ENCODE results near the gene ETHE1. TPM values are rescaled to one million over a fixed set of nuclear protein-coding genes. Genes with fewer than 3 reads are reported as not detected.
"Not testable (repeated sequence)": the region's sequence is repeated elsewhere in the genome, so short reads cannot be mapped to it uniquely, and the experiment has no call there.

Gene ETHE1
- total RNA-seq, 1 donor from 2014 or later: 16.2 TPM

DNA sequence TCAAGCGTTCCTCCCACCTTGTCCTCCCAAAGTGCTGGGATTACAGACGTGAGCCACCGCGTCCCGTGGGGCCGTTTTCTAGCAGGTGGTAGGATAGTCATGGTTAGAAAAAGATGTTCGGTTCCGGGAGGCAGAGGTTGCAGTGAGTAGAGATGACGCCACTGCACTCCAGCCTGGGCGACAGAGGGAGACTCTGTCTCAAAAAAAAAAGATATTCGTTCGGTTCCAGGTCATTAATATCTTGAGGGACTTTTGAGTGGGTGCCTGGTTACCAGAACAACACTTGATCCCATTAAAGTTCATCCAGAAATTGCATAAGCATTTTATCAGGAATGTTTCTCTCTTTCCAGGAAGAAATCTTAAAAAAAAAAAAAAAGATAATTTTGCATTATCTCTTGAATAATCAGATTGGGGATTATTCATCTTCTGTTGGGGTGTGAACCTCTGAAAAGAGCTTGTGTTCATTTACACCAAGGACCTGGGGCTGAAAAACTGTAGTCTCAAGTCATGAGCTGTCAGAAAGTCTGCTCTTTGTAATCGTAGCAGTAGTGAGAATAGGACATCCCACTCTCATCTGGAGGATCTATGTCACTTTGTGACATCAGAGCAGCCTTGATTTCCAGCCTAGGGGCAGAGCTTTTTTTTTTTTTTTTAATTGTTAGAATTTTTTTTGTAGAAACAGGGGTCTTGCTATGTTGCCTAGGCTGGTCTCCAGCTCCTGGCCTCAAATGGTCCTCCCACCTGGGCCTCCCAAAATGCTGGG lies 1.0 kb upstream of the ETHE1 start:
- DNase-seq: peak; percentile 50
- intact Hi-C loops (cut with micrococcal nuclease): no loop called here
- peak; percentile 5 for ATAC-seq

DNA sequence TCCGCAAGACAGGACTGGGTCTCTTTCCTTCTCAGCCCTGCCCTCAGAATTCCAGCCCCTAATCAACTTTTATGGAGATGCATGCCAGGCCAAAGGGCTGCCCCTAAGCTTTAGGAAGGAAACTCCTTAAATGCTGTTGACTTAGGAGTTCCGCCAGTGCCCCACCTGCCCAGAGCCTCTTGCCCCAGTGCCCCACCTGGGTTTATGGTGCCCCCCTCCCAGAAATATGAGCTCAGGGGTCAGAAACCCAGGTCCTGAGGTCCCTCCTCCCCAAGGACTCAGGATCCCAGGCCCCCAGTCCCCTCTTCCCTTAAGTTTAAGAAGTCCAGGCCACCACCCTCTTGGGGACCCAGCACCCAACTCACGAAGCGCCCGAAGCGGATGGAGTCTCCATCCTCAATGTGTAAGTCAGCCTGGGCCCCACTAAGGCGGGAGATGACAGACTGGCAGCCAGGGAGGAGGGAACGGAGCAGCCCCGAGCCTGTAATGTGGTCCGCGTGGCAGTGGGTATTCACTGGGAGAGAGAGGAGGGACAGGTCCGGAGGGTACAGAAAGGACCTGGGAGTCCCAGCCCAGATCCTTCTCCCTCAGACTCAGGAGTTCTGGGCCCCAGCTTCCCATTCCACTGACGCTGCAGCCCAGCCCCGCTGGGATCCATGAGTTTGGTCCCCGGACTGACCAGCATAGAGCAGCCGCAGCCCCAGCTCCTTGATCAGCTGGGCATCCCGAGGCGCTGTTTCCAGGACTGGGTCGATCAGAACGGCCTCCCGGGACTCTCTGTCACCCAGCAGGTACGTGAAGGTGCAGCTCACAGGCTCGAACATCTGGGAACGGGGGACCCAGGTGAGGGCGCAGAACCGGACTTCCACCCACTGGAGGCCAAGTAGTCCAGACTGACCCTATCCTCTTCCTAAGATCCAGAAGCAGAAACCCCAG lies 897 bp downstream of the ETHE1 start:
- ATAC-seq (peak; percentile 33), DNase-seq (peak; percentile 39)
- intact Hi-C loops (cut with micrococcal nuclease): no loop called here

DNA sequence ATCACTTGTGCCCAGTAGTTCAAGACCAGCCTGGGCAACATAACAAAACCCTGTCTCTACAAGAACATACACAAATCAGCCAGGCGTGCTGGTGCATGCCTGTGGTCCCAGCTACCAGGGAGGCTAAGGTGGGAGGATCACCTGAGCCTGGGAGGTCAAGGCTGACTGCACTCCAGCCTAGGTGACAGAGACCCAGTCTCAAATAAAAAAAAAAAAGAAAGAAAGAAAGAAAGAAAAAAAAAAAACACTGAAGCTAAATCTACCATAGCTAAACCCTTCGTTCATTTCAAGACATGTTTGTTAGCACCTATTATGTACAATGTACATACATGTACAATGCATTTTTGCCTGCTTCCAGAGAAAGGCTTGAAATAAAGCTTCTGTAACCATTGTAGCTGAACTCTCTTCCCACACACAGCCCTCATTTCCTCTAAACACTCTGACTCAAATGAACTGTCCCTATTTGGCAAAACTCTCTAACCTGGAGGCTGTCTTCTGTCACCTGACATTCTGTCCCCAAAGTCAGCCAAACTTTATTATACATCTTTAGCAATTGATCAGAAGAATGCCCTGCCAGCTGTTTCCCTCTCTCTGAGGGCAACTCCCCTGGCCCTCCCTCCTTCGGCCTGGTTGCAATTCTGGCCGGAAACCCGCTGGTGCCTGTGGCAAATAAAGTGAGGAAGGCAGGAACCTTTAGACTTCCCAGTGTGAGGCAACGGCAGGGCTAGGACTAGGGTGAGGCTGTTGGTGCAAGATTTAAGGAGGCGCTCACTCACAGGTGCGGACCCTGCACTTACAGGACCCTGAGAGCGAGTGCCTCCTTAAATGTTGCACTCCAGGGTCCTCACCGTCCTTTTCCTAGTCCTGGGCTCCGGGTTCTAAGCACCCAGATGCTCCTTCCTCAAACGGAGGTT lies 1.8 kb downstream of the ETHE1 start:
- intact Hi-C loops (cut with micrococcal nuclease): no loop called here
- ATAC-seq: peak; percentile 54
- DNase-seq: peak; percentile 60

DNA sequence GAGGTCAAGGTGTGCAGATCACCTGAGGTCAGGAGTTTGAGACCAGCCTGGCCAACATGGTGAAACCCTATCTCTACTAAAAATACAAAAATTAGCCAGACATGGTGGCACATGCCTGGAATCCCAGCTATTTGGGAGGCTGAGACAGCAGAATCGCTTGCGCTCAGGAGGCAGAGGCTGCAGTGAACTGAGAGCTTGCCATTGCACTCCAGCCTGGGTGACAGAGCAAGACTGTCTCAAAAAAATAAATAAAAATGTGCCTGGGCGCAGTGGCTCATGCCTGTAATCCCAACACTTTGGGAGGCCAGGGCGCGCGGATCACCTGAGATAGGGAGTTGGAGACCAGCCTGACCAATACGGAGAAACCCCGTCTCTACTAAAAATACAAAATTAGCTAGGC lies 3.3 kb downstream of the ETHE1 start:
- intact Hi-C loops (cut with micrococcal nuclease); ATAC-seq; DNase-seq: not testable (repeated sequence)

DNA sequence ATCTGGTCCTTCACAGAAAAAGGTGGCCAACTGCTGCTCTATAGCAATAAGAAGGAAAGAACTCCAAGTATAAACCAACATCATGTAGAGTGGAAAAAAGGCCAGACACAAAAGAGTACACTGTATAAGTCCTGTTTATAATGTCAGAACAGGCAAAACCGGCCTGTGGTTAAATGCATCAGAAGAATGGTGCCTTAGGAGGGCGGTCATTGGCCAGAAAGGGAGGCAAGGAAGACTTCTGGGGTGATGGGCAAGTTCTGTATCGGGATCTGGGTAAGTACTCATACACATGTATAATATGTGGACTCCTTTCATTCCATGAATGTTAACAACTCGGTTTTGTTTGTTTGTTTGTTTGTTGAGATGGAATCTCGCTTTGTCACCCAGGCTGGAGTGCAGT lies 4.1 kb downstream of the ETHE1 start:
- intact Hi-C loops (cut with micrococcal nuclease): no loop called here
- ATAC-seq (no peak), DNase-seq (no peak)

DNA sequence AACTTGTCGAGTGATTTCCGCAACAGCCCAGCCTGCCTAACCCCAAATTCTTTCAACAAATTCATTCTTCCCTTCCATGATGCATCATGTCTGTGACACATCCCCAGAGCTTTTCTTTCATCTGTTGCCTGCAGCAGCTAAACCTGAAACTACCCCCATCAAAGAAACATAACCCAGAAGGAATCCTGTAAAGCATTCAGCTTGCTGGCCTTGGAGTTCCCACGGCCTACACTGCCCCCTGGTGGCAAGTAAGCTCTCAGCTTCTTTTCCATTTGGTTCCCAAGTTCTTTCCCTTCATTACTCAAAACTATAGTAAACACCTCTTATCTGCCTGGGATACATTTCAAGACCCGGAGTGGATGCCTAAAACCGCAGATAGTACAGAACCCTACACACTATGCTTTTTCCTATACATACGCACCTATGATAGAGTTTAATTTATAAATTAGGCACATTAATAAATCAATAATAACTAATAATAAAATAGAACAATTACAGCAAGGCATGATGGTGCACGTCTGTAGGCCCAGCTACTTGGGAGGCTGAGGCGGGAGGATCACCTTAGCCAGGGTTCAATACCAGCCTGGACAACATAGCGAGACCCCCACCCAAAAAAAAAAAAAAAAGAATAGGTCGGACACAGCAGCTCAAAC lies 7.4 kb downstream of the ETHE1 start:
- peak; percentile 75 for ATAC-seq
- peak; percentile 81 for DNase-seq

DNA sequence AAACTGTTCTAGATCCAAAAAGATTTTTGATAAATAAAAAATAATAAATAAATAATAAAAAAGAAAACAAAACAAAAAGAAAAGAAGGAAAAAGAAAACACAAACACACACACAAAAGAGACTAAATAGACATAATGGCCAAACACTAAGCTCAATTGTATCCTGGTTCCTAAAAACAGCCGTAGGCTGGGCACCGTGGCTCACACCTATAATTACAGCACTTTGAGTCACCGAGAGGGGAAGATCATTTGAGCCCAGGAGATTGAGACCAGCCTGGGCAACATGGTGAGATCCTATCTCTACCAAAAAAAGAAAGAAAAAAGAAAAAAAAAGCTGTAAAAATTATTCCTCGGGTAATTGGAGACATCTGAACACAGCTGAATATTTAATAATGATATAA lies 8.9 kb downstream of the ETHE1 start:
- intact Hi-C loops (cut with micrococcal nuclease): loop anchor here (2.0 kb wide), 1 partner anchor 71 kb away; no protein-coding TSS in a partner anchor
- DNase-seq (no peak), ATAC-seq (no peak)

More for the DNA sequence above, 7.4 kb downstream of the ETHE1 start:
- intact Hi-C loops (cut with micrococcal nuclease): loop anchor here (2.0 kb wide), 1 partner anchor 73 kb away; no protein-coding TSS in a partner anchor

DNA sequence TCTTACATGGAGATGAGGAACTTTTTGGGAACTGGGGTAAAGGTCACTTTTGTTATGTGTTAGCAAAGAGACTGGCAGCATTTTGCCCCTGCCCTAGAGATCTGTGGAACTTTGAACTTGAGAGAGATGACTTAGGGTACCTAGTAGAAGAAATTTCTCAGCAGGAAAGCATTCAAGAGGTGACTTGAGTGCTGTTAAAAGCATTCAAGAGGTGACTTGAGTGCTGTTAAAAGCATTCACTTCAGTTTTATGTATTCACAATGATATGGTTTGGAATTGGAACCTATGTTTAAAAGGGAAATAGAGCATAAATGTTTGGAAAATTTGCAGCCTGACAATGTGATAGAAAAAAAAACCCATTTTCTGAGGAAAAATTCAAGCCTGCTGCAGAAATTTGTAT lies 14.6 kb downstream of the ETHE1 start:
- DNase-seq; intact Hi-C loops (cut with micrococcal nuclease); ATAC-seq: not testable (repeated sequence)

DNA sequence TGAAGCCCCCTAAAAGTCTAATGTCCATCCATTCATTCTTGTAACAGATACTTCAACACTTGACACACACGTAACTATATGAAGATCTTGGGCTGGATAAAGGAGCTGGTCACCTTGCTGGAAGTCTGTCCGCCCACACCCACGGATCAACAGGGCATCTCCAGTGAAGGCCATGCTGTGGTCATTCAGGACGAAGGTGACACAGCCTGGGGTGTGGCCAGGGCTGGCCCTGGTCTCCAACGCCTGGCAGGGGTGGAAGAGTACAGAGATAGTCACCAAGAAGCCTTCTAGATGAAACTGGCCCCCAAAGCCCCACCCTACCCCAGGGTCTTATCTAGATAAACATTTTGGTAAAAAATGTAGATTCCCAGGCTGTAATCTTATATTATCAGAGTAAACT lies 15.7 kb downstream of the ETHE1 start:
- no peak for DNase-seq
- intact Hi-C loops (cut with micrococcal nuclease): no loop called here
- ATAC-seq: no peak

DNA sequence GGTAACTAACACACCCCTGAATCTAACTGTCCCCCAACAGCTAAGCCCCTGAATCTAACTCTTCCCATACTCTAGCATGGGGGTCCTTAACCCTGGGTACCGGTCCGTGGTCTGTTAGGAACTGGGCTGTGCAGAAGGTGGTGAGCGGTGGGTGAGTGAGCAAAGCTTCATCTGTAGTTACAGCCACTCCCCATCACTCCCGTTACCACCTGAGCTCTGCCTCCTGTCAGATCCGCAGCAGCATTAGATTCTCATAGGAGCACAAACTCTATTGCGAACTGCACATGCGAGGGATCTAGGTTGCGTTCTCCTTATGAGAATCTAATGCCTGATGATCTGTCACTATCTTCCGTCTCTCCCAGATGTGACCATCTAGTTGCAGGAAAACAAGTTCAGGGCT lies 16.3 kb downstream of the ETHE1 start:
- ATAC-seq (no peak), DNase-seq (no peak)
- intact Hi-C loops (cut with micrococcal nuclease): no loop called here

DNA sequence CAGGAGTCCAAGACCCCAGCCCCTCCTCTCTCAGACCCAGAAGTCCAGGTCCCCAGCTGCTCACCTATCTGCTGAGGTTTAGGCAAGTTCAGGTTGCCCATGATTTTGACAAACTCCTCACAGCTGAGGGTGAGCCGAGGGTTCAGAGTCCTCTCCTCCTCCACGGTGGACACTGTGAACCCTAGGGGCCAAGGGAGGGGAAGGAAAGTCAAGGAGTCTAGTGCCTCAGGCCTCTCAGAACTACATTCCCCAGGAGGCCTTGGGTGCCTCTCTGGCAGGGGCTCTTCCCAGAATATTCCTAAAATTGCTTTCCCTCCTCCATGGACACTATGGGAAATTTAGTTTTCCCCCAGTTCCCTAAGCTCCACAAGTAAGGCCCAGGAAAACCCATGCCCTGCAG lies 19.1 kb downstream of the ETHE1 start:
- ATAC-seq (no peak), DNase-seq (no peak)
- intact Hi-C loops (cut with micrococcal nuclease): no loop called here

DNA sequence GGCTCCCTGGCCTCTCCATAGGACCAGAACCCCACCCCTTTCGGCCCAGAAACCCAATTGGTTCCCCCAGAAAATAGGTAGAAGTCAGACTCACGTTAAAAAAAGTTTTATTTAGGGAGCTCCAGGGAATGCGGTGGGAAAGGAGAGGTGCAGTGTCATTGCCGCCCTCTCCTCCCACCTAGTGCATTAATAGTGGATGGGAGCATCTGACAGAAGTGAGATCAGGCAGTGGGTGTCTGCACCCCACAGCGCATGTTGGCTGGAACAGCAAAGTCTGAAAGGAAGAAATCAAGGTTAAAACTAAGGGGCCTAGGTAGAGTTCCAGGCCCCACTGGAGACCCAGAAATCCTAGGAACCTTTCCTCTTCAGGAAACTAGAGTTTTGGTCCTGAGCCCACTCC lies 20.4 kb downstream of the ETHE1 start:
- intact Hi-C loops (cut with micrococcal nuclease): no loop called here
- no peak for ATAC-seq

DNA sequence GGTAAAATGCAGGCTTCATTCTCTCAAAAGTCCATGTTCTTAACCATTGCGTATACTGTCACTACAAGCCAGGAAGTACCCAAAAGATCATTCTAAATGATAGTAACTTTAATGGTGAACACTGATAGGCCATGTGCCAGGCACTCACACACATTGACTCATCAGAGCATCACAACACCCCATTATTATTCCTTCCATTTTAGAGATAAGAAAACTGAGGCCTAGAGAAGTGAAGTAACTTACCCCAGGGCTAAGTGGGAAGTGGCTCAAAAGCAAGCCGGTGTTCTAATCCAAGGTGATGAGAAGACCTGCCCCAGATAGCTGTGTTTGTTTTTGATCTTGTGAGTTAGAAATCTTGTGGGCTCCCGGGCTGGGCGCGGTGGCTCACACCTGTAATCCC lies 21.1 kb downstream of the ETHE1 start:
- DNase-seq (no peak), ATAC-seq (no peak)
- intact Hi-C loops (cut with micrococcal nuclease): no loop called here

More for the DNA sequence above, 20.4 kb downstream of the ETHE1 start:
- DNase-seq: no peak

DNA sequence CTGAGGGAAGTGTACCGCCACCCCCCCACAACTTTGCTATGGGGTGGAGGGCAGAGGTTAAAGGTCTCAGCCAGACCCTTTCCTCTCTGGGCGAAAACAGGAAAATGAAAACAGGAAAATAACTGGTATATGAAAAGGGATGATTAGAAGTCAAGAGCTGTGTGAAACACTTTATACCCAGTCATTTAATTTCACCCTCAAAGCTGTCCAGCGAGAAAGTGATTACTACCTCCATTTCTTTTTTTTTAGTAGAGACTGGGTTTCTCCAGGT lies 21.9 kb downstream of the ETHE1 start:
- DNase-seq (no peak), ATAC-seq (no peak)
- intact Hi-C loops (cut with micrococcal nuclease): no loop called here

DNA sequence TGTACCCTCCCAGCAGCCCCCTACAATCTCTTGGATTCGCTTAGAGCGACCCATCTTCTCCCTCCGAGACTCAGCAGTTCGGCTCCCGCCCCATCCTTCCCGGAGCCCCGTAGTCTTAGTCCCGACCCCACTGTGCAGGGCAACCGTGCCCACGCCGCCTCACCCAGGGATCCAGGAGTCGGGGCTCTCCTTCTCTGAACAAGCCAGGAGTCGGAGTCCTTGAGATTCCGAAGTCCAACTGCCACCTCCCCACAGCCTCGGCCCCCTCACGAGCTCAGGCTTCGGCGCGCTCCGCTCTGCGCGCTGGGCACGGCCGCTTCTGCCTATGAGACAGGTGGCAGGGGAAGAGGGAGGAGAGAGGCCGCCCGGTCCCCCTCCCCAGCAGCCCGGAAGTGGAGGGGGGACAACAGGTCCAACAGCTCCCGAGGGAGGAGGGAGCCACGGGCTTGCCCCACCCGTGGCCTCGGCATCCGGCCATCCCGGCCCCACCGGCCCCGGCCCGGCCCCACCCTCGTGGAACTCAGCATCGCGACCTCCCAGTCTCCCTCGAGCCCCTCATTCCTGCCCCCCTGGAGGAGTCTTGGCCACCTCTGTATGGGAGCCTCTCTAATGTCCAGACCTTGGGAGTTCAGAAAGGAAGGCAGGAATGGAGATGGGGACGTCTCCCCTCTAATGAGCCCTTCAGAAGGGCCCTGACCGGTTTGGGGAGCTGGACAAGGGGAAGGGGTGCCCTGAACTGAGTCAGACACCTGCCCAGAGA lies 22.4 kb downstream of the ETHE1 start, which contains the start of gene PHLDB3:
Gene PHLDB3, minus strand, starts transcription at position 321 of the 760 bp plus-strand sequence. CDS start 628 bp downstream, outside the sequence.
- peak; percentile 44 for ATAC-seq
- intact Hi-C loops (cut with micrococcal nuclease): no loop called here
- peak; percentile 58 for DNase-seq

DNA sequence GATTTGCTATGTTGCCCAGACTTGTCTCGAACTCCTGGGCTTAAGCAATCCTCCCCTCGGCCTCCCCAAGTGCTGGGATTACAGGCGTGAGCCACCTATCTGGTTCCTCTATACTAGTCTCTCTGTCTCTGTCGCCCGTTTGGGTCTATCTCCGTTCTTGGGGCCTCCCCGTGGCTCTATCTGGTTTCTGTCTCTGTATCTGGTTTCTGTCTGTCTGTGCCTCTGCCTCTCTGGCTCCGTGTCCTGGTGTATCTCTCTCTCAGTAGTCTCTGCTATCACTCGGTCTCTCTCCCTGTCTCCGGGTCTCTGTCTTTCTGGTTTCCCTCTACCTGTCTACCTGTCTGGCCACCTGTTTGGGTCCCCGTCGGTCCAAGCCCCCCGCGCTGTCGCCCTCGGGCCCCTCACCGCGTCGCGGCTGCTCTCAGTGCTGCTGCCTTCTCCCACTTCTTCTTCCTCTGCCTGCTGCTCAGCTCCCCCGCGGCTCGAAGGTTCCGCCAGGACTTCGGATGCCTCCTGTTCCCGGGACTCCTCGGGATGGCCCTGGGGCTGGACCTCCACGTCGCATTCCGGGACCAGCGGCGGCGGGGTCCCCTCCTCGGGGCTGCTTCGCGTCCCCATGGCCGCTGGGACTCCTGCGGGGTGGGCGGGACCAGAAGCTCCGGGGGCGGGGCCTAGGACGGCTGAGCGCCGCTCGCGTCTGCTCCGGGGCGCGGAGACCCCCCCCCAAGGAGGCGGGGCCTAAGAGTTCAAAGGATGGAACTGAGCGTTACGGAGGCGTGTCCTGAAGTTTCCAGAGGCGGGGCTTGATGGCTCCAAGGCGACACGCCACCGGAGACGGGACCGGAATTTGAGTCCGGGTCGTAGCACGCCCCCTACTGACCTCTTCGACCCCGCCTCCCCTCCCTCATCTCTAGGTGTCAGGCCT lies 23.2 kb downstream of the ETHE1 start:
- intact Hi-C loops (cut with micrococcal nuclease): no loop called here

DNA sequence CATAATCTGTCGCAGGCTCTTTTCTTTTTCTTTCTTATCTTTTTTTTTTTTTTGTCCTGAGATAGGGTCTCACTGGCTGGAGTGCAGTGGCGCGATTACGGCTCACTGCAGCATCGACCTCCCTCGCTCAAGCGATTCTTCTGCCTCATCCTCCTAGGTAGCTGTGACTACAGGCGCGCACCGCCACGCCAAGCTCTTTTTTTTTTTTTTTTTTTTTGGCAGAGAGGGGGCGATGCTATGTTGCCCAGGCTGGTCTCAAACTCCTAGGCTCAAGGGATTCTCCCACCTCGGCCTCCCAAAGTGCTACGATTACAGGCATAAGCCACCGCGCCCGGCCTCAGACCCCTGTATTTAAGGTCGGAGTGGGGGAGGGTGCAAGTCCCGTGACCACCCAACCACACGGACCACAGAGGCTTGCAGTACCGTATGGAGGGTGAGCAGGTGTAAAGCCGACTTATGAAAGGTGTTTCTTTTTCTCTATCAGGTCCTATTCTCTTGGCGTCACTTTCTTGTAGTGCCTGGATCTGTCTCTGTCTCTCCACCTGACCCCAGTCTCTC lies 24.5 kb downstream of the ETHE1 start:
- intact Hi-C loops (cut with micrococcal nuclease): no loop called here
- no peak for ATAC-seq
- no peak for DNase-seq

More for the DNA sequence above, 23.2 kb downstream of the ETHE1 start:
- ATAC-seq: peak; percentile 98
- DNase-seq: peak; percentile 99

Measured in left ventricle myocardium superior (tissue), 1 donor.